HG02943 (cell line): Measurements from ENCODE around the gene SHB.

Source experiments
- ATAC-seq: cut with Tn5 transposase; IDR thresholded peaks from one replicate; pipeline ENCODE4 v1.9.1; 2021; ENCODE audit warnings: mild to moderate bottlenecking, low read depth, moderate library complexity; ENCODE audit not compliant: unreplicated experiment

Gene SHB

GRCh38 chr9:37960631-37961030 is 108.4 kb downstream of the SHB start:
- no peak for ATAC-seq

GRCh38 chr9:37959976-37960375 is 109.1 kb downstream of the SHB start:
- no peak for ATAC-seq

GRCh38 chr9:37958154-37958553 is 110.9 kb downstream of the SHB start:
- ATAC-seq = no peak

GRCh38 chr9:37957664-37957953 is 111.4 kb downstream of the SHB start:
- no peak for ATAC-seq

GRCh38 chr9:37956904-37957663 is 111.9 kb downstream of the SHB start:
- no peak for ATAC-seq

- ATAC-seq = no peak
These were observed 112.6 kb downstream of the SHB start for GRCh38 chr9:37956423-37956820.

GRCh38 chr9:37955781-37956422 is 113.1 kb downstream of the SHB start:
- ATAC-seq = no peak

GRCh38 chr9:37954581-37954981 is 114.4 kb downstream of the SHB start:
- ATAC-seq = no peak

- ATAC-seq = peak; percentile 77
These were observed 115.1 kb downstream of the SHB start for GRCh38 chr9:37953775-37954437.

- ATAC-seq = no peak
These were observed 115.7 kb downstream of the SHB start for GRCh38 chr9:37953206-37953774.

GRCh38 chr9:37952731-37953130 is 116.3 kb downstream of the SHB start:
- no peak for ATAC-seq

- ATAC-seq = no peak
These were observed 117.2 kb downstream of the SHB start for GRCh38 chr9:37951671-37952449.

GRCh38 chr9:37950561-37950960 is 118.5 kb downstream of the SHB start:
- no peak for ATAC-seq

GRCh38 chr9:37949576-37949975 is 119.5 kb downstream of the SHB start:
- ATAC-seq = no peak

- ATAC-seq = no peak
These were observed 120.5 kb downstream of the SHB start for GRCh38 chr9:37948417-37948980.

GRCh38 chr9:37947977-37948376 is 121.0 kb downstream of the SHB start:
- no peak for ATAC-seq

- ATAC-seq = no peak
These were observed 121.6 kb downstream of the SHB start for GRCh38 chr9:37947471-37947870.

GRCh38 chr9:37946971-37947370 is 122.1 kb downstream of the SHB start:
- no peak for ATAC-seq

GRCh38 chr9:37946041-37946440 is 123.0 kb downstream of the SHB start:
- ATAC-seq = no peak

GRCh38 chr9:37944671-37945481 is 124.2 kb downstream of the SHB start:
- ATAC-seq = no peak
